HG03432 (cell line): ENCODE data around the gene FLNB.

ENCODE experiments used
- ATAC-seq: cut with Tn5 transposase; IDR thresholded peaks from one replicate; pipeline ENCODE4 v1.9.1; 2021; ENCODE audit warnings: mild to moderate bottlenecking, moderate library complexity; ENCODE audit not compliant: unreplicated experiment

The FLNB gene

DNA sequence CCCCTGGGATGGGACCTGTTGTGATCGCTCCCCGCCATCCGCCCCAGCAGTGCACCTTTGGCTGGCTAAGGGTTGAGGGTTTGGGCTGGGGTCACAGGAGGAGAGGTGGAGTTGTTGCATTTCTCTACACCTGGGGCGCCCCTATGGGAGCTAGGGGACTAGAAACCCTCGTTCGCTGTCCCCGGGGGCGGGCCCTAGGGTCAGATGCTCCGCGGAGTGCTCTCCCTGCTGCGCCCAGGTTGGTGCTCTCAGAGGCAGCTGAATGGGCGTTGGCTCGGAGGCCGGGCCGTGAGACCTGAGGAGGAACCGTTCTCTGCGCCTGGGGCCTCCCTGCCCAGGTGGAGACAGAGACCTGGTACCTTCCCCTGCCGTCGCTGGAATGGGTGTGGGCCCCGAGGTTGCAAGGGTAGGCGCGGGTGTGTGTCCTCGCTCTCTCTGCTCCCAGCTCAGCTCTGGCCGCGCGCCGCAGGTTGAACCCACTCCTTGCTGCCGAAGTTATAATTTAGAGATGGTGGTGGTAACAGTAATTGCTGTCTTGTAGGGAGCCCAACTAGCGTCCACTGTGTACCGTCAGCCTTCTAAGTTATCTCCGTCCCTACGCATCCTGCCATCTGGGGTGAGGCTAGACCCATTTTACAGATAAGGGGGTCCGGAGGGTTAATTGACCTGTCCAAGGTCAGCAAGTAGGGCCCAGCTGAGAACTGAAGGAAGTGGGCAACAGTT lies 965 bp downstream of the FLNB start:
- ATAC-seq, result peak; percentile 21

DNA sequence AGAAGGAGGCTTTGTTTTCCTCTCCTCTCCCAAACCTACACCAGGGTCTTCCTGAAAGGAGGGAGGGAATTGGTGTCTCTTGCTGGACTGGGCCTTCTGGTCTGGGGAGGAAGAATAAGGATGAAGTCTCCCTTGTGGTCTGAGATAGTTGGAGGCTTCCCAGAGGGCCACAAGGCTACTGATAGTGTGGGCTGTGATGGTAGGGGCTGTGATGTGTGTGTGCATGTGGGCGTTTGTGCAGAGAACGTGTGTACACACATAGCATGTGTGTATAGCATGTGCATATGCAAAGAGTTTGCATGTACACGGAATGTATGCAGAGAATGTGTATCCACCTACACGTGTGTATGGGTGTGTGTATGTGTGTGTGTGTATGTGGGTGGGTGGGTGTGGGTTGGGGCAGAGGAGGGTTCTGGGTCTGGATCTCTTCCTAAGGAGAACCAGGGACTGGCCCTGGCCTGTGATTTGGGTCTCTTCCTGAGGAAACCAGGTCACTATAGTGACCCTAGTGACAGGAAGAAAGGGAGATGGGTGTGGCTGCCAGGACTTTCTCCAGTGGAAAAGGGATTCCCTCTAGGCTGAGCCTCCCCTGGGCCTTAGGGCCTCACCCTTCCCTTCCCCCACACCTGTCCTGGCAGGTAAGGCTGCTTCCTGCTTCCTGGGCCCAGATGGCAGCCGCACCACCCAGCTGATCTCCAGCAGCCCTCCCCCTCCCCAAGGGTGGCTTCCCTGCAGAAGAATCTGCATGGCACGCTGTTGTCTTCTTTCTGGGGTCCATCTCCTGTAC lies 1.7 kb downstream of the FLNB start:
- no peak for ATAC-seq

DNA sequence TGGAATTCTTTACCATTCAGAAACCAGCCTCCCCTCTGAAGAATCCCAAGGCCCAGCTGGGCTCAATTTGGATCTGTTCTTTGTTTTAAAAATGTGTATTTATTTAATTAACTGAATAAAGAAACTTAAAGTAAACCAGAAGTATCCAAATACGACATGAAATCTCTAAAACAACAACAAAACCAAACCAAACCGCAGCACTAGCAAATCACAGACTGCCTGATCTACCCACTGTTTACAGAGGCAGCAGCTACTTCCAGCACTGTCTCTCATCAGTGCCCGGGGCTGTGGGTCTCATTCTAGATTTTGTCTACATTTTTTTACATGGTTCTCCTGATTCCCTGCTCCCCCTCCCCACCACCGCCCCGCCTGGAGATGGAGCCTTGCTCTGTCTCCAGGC lies 2.3 kb downstream of the FLNB start:
- no peak for ATAC-seq

DNA sequence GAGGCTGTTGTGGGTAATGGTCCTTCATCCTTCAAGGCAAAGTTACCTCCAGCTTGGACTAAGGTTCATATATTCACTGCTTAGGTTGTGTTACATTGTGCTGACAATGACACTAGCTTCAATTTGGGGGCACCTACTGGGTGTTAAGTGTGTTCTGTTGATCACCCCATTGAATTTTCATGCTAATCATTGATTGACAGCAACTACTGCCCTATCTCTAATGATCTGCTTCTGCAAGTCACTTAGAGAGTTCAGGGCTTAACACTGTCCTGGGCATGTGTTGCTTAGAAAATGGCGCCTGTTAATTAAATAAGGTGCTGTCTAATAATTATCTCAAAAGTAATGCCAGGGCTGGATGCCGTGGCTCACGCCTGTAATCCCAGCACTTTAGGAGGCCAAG lies 3.4 kb downstream of the FLNB start:
- no peak for ATAC-seq

DNA sequence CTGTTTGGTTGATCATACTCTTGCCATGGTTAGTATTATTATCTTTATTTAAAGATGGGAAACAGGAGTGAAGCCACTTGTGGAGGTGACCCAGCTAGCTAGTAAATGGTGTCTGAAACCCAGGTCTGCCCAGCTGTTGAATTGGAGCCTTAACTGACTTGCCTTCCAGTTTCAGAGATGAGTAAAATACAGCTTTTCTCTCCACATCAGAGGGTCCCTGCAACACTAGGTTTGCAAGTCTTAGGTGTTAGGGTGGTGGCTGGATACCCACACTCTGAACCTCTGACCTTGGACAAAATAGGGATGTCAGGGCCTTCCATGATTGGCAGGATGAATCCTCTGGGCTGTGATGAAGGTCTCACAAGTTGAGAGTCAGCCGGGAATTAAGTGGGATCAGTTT lies 4.1 kb downstream of the FLNB start:
- no peak for ATAC-seq

DNA sequence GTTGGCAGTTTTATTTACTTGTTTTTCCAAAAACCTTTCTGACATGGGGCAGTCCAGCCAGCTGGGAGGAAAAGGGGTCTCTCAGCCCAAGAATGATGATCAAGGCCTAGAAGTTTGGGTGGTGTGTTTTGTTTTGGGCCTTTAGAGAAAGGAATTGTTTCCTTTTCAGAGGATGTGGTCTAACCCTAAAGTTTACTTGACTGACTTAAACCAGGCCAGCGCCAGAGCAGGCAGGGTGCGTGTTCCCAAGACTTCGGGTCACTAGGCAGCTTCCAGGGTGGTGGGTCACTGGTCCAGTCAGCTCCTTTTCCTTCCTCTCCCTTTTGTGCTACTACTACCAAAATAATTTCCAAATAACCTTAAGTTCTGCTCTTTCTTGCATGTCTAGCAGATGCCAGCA lies 4.9 kb downstream of the FLNB start:
- ATAC-seq, result no peak

DNA sequence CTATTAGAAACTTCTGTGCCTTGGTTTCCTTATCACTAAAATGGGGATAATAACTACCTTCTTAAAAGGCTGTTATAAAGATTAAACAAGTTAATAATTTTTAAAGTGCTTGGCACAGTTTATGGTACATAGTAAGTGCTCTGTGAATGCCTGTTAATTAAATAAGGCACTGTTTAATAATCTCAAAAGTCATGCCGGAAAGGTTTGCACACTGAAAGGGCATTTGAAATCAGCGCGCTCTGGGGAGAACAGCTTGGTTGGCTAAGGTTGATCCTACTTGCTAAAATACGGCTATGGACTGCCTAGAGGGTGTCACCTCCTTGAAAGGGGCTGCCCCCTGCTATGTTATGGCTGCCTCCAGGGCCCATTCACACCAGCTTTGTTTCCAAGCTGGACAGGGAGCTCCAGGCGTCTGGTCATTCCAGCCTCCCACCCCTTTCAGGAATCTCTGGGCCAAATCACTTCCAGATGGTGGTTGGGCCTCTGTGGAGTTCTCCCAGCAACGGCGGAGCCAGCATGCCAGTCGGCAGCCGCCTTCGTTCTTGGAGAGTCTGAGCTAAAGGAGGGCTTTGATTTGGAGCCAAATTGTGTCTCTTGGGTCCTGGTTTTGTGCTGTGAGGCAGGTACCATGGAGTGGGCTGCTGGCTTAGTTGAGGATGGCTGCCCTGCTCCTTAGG lies 5.9 kb downstream of the FLNB start:
- ATAC-seq, result no peak

DNA sequence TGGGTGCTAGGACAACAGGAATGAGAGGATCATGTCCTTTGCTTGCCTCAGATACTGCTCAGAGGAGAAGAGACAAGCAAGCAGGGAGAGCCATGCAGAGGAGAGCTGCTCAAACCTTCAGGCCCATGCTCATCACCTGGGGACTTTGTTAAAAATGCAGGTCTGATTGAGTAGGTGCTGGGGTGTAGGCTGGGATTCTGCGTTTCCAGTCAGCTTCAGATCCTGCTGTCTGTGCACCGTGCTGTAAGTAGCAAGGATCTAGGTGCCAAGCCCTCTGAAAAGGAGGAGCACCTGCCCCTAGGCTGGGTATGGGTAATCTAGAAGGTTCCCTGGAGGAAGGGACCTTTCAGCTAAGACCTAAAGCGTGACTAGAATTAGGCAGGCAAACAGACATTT lies 7.3 kb downstream of the FLNB start:
- no peak for ATAC-seq

DNA sequence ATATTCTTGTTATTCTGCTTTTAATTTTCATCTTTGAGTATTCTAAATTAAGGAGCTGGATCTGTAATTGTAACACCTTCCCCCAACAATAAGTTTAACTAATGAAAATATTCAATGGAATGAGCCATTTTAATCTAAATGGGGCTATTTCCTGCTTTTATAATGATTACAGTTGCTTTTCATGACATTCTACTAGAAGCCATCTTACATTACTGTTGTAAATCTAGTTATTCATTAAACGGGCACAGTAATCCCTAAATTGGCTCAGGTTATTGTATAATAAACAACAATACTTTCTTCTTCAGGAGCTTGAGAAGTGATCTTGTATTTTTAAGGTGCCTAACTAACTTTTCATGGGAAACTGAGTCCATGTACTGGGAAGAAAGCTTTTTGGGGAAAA lies 8.5 kb downstream of the FLNB start:
- no peak for ATAC-seq

DNA sequence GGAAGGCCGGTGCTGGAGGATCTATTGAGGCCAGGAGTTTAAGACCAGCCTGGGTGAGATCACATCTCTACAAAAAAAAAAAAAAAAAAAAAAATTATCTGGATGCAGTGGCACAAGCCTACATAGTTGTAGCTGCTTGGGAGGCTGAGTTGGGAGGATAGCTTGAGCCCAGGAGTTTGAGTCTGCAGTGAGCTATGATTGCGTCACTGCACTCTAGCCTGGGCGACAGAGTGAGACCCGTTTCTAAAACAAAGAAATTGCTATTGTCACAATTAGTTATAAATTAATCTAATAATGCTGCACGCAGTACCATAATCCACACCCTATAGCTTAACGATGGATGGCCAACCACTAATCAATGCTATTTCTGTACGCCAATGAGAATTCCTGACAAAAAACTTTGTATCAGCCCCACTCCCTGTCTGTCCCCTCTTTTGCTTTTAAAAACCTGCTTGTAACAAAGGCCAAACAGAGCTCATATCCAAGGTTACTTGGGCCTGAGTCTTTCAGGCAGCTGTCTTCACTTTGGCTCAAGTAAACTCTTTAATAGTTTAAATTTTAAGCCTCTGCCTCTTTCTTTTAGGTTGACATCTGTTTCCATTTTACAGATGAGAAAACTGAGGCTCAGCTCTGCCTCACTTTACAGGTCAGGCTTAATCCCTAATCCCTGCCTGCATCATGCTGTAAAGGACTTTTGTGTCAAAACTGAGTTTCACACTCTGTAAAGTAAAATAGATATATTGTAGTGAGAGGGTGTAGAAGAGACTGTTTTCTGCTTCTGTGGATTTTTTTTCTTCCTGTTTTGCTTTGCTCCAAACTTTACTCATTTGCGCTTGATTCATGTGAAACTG lies 10.9 kb downstream of the FLNB start:
- ATAC-seq, result no peak

DNA sequence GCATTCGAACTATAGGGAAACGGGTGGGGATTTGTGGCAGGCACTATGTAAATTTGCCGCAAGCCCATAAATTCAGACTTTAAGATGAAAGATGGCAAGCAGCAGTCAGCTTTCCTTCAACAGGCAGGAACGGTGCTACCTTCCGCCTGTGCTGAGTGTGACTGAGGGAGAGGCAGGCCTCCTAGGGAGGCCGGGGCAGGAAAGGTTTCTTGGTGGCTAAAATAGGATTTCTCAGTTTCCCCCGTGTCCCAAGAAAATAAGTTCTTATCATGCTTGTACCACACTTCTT lies 12.5 kb downstream of the FLNB start:
- ATAC-seq, result no peak

DNA sequence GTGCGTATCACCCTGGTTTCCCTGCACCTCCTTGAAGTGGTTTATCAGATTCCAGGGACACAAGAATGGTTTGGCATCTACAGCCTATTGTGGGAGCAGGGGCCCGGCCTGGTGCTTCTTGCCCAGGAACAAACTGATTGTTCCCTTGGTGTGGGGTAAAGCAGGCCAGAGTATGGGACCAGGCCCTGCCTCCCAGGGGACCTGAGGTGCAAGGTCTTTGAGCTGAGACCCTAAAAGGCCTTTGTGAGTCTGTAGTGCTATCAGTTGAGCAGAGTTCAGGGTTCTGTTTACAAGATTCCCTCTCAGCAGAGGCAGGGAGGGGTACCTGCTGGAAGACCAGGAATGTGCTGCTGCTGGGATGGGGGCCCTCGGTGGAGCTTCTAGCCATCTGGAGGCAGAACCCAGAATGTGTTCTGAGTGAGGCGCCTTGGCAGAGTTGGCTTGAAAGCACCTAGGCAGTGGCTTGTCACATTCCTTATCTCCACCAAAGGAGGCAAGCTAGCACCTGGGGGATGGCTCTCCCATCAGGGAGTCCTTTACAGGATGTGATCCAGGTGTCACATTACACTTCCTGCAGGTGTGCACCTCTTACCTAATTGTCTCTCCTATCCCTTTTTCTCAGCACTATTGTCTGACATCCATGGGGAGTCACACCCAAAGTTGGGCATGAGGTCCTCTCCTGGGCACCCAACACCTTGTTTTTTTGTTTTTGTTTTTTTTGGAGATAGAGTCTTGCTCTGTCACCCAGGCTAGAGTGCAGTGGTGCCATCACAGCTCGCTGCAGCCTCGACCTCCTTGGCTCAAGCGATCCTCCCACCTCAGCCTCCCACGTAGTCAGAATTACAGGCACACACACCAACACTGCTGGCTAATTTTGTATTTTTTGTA lies 13.1 kb downstream of the FLNB start:
- no peak for ATAC-seq

DNA sequence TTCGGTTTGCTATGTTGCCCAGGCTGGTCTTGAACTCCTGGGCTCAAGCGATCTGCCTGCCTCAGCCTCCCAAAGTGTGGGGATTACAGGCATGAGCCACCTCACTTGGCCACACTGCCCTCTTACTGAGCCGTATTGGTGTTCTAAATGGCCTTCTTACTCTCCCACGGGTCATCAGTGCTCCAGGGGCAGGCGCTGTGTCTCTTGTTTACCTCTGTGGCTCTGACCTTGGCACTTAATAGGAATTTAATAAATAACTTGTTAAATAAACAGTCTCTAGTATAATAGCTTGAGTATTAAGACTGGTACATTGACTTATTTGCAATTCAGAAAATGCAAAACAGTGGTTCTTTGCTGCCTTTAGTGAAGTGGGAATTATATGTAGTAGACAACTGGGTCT lies 13.7 kb downstream of the FLNB start:
- no peak for ATAC-seq

DNA sequence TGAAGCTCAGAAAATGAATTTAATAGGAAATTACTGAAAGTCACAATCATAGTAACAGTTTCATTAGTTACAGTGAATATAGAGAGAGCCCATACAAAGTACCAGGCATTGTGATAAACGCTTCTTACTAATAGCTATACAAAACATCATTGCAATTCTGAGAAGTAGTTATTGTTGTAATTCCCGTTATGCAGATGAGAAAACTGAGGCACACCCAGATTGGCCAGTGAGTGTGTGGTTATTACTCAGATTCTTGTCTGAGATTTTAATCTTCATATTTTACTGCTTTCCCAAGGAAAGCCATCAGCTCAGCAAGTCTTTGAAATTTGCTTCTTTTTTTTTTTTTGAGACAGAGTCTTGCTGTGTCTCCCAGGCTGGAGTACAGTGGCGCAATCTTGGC lies 14.3 kb downstream of the FLNB start:
- no peak for ATAC-seq

DNA sequence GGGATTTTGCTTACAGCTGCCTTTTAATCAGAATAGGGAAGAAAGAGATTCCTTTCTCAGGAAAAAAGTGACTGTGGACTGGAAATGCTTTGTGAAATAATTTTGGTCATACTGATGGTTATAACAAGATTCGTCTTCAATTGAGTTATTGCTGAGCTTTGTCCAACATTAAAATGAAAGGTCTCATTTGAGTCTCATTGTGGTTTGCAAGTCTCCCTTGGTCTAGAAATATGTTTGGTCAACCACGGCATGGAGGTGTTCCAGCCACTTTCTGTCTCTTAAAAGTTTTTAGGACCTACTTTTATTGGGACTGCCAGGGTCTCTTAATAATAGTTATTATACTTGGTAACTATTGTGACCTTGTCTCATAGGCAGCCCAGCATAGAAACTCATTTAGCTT lies 15.3 kb downstream of the FLNB start:
- no peak for ATAC-seq

DNA sequence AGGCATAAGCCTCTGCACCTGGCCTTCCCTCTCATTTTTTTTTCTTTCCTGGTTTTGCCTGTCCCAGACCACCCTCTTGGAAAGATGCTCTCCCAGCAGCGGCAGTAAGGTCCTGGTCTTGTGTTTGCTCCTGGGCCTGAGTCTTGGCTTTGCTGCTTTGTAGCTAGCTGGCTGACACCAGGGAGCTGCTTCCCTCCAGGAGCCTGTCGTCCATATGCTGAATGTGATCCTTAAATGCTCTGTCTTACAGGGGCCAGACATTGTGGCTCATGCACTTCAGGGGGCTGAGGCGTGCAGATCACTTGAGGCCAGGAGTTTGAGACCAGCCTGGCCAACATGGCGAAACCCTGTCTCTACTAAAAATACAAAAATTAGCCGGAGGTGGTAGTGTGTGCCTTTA lies 17.2 kb downstream of the FLNB start:
- ATAC-seq, result no peak

DNA sequence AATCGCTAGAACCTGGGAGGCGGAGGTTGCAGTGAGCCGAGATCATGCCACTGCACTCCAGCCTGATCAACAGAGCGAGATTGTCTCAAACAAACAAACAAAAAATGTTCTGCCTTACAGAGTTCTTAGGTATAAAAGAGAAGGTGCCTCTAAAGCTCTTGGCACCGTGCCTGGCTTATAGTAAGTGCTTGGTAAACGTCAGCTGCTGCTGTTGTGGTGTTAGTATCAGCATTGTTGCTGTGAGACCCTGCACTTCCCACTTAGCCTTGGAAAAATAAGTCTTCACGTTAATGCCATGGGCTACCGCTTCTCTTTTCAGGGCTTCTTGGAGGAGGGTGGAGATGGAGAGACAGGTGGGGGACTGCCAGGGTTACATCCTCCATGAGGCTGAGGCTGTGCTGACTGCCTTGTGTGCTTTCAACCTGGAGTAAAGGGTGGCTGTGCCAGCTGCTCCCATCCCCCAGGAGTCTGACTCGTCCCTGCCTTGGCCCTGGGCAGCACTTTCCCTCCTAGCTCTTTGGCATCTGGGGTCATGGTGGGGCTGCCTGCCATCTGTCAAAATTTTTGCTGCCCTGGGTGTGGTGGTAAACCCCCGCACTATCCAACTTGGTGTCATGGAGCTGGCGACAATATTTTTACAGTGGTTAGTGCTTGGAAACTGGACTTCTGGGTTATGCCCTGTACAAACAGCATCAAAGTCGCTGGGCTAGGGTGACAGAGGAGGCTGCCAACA lies 17.8 kb downstream of the FLNB start:
- ATAC-seq, result no peak

DNA sequence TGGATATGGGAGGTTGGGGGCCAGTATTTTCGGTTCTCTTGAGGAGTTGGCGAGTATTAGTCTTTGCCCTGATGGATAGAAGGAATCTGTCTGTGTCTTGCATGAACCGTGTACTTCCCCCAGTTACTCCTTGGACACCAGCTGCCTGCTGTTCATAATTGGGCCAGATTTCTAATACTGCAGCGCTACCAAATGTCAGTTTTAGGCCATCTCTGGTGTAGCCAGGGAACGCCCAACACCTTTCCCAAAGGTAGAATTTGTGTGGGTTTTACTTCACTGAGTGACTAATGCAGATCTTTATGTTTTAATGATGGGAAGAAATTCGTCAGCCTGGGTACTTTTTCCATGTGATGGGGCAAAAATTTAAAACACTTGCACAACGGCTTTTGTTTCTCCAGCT lies 18.4 kb downstream of the FLNB start:
- no peak for ATAC-seq

DNA sequence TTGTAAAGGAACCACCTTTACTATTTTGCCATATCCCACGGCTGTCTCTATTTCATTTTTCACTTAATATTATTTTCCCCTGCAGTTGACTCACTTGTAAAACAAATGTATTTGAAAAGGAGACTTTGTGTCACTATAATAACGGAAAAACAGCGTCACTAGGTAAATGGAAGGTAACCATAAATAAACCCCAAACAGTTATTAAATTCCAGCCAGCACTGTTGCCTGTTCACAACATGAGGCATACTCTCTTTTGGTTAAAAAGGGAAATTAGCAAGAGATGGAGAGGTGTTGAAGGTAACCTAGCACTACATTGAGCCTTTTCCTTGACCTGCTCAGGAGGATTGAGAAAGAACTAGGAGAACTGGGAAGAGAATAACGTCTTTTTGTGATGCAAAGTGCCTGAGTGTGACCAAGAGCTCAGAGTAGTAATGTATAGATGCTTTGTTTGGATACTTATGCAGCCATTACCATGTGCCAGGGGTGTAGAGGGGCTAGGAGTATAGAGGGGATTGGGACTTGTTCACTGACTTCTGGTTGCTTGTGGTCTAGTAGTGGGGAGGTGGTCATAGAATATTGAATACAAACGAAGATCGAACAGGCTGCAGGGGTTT lies 19.6 kb downstream of the FLNB start:
- no peak for ATAC-seq
